Stimulated activated CD8-positive, alpha-beta memory T cell treated with anti-CD3 and anti-CD28 coated beads, Interleukin-12 subunit alpha, Interleukin-12 subunit beta, amount 100 ng/mL, for 1 hour (primary cell): ENCODE data around the gene HSD17B1.

ENCODE experiments used
- DNase-seq: peaks from one replicate; pipeline ENCODE4 v3.0.0-alpha.2; 2020; ENCODE audit warnings: low read depth

HSD17B1 gene

DNA sequence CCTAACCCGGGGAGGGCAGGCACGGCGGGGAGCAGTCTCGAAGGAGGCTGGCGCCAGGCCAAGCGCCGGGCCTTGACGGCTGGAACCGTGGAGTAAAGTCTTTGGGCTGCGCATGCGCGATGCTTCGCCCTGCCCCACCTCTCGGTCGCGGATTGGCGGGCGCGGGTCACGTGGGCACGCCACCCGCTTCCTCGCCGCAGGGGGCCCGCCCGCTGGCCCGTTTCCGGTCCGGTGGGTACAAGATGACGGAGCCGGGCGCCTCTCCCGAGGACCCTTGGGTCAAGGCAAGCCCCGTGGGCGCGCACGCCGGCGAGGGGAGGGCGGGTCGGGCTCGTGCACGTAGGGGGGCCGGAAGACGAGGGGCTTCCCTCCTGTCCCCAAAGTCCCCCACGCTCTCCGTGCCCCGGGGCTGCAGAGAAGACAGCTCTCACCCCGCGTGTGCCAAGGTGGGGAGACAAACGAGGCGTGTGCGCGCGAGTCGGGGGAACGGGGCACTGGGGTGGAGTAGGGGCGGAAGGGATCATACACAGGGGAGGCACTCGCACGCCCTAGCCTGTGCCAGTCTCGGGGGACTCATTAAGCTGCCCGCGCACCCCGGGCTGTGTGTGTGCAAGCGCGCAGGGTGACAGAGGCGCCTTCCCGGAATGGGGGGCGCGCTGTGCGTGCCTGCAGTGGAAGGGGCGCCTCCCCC is 14.3 kb downstream of the HSD17B1 start, which contains the start of gene MLX:
Gene MLX, plus strand, starts transcription at position 218 of the 691 bp plus-strand sequence. Its CDS starts 25 bp downstream, at position 243.
- DNase-seq = peak; percentile 85

DNA sequence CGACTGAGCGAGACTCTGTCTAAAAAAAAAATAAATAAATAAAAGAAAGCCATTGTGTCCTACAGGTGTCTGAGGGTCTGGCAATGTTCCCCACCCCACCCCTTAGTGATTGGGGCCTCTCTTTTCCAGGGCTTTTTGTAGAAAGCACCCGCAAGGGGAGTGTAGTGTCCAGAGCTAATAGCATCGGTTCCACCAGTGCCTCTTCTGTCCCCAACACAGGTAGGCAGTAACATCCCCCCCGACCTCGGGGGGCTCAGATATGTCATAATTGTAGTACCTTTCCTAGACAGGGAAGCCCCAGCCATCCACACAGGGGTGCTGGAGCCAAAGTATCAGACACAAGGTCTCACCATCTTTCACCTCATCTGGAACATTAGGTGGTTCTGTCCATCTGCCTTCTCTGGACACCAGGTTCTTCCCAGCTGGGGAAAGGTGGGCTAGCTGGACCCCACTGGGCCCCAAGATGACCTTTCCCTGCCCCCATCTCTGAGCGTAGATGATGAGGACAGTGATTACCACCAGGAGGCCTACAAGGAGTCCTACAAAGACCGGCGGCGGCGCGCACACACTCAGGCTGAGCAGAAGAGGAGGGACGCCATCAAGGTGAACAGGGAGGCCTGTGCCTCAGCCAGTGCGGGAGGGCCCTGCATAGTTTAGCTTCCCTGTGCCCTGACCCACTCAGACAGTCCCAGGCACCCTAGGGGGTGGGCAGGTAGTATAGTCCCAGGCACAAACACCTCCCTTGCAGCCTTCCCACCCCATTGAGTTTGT is 15.8 kb downstream of the HSD17B1 start:
- no peak for DNase-seq

DNA sequence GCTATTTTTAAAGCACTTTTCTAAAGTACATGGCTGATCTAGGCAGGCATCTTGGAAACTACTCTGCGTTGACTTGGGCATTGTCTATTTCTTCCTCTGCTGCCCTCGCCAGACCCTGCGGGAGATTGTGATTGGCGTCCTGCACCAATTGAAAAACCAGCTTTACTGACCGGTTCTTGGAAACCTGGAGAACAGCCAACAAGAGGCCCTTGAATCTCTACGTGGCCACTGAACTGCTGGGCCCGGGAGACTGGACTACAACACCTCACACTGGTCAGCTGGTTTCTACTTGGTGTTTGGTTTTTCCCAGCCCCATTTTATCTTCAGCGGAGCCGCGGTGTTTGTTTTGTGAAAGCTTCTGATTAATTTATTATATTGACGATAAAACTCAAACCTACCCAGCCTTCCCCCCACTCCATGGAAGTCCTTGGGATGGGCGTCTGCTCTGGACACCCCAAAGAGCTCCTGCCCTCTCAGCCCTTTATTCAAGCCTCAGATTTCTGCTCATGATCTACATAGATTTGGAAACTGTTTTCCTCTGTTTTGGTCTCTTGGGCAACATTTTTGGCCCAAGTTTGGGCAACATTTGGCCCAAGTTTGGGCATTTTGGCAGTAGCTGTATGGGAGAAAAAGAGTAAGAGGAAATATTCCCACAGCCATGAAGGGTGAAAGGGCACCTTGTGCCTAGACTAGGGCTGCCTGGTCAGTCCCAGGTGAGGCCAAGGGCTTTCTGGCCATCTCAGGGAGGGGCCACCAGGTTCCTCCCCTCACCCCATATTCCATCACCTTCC is 18.9 kb downstream of the HSD17B1 start:
- no peak for DNase-seq

DNA sequence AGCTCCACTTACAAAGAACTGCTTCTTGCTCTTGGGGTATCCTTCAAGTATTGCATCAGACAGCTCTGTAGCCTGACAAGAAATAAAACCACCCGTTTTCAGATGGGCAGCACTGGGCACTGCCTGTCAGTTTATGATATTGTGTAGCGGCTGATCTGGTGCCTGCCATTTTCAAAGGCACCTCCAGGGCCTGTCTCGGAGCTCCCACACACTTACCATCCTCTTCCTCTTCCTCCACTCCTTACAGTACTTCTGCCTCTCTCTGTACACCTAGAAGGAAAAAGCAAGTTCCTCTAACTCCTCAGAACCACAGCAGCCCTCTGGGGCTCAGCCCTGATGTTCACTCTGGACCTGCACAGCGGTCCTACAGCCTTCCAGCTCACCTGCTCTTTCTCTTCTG is 20.4 kb downstream of the HSD17B1 start:
- DNase-seq = no peak

DNA sequence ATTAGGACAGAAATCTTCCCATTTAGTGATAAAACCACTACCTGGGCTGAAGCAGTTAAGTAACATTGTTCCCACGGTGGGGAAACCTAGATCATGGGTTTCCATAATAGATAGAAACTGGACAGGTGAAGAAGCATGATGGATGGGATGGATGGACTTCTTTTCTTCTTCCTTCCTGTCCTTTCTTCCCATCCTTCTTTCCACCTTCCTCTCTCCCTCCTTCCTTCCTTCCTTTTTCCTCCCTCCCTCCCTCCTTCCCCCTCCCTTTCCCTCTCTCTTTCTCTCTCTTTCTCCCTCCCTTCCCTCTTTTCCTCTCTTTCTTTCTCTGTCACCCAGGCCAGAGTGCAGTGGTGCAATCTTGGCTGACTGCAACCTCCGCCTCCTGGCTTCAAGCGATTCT is 21.7 kb downstream of the HSD17B1 start:
- DNase-seq = no peak

DNA sequence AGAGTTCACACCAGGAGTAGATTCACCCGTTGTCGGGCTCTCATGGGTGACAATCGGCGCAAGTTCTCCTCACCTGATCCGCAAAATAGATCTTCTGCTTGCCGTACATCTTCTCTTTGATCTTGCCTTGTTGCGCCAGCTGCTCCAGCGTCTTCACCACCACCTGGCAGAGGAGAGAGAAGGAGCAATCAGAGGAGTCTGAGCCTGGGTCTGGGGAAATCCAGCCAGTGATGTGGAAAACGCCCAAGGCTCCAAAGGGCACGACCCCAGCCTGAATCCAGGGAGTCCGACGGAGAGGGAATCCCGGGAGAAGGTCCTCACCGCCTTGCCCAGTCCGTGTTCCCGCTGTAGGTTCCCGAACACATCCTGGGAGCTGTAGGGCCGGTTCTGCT is 24.4 kb downstream of the HSD17B1 start:
- no peak for DNase-seq

DNA sequence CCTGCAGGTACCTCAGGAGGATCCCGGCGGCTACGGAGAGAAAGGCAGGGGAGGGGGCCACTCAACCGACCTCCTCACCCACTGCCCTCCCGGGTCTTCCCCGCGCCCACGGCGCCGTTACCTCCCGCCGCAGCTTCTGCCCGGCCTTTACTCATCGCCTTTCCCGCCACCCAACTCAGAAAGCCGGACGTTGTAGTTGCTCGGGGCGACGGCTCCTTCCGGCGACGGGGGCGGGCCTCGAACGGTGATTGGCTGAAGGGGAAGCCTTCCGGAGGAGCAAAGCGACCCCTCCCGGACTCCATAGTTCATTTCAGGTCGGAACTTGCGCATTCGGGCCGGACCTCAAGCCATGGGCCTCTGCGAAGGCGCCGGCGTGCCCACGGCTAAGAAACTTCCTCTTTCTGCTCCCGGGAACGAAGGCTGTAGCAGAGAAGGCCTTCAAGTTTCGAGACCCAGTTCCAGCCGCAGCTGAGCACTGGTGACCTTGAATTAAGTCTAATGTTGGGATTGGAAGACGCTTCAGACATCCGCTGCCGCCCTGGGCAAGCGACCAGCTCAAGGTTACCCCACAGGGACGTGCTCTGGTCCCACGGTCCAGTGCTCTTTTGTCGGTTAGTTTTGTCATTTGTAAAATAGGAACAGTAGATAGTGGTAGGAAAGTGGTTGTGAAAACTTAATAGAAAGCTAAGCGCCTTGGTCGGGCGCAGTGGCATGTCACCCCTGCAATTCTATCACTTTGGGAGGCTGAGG is 25.0 kb downstream of the HSD17B1 start, which contains the start of gene PSMC3IP:
Gene PSMC3IP, minus strand, starts transcription at position 198 of the 750 bp plus-strand sequence. Its CDS starts 43 bp downstream, at position 155.
- DNase-seq = peak; percentile 86

DNA sequence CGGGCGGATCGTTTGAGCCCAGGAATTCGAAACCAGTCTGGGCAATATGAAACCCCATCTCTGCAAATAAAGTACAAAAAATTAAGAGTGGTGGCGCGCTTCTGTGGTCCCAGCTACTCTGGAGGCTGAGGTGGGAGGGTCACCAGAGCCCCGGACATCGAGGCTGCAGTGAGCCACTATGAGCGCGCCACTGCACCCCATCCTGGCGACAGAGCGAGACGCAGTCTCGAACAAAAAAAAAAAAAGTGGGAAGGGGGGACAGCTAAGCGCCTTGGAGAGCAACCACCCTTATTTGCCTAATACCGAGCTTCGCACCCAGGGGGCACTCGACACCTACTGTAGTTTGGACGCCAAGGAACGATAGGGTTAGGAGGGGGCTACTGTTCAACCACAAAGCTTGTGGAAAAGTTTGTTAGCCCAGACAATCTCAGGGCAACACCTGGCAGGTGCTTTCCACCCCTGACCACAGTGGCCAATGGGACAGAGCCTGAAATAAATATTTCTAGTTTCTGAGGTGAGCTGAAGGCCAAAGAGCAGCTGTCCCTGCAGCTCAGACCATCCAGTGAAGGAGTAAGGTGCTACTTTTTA is 25.7 kb downstream of the HSD17B1 start:
- DNase-seq = peak; percentile 51

DNA sequence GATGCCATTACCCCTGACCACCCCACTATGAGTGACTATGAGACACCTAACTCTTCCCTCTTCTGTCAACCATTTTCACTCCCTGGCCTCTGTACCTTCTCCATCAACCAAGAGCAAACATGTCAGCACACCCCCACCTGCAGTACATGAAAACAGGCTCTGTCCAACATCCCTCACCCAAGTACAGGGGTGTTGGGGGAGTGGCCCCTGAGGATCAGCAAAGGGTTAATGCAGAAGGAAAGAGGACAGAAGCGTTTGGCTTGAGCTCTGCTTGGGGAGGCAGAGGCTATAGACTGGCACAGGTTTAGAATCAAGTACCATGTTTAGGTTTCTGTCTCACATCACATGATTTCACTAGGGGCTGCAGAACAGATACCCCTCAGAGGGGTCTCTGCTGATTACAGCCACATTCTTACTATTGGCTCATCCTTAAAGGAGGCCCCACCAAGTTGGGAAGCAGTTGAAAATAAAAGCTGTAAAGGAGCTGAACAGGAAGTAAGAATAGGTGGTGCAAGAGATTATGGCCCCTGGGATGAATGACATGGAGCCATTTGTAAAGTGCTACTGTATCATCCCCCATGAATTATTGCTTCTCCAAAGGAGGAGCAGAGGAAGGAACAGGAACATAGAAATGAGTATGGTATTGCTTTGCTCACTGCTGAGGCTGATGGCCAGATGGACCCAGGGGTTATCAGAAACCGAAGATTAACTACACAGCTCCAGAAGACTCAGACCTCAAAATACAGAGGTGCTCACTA is 27.2 kb downstream of the HSD17B1 start:
- DNase-seq = no peak

DNA sequence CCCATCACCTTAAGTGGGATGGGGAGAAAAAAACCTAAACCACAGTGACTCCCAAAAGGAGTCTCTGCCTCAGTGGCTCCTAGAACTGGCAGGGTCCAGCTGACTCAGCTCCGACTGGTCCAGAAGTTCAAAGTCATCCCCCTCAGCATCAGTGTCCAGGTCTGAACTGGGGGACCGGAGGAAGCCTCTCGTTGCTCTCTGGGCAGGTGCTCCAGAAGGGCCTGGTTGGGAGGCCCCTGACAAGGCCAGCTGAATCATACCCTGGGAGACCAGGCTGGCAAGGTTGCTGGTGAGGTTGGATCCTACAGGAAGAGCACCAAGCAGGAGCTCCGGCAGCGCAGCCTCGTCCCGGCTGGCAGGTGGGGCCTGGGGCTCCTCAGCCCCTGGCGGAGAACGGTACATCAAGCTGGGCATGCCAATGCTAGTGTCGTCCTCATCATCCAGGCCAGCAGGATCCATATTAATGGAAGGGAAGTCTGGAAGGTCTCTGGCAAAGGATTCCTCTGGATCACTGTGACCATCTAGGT is 29.1 kb downstream of the HSD17B1 start:
- no peak for DNase-seq

DNA sequence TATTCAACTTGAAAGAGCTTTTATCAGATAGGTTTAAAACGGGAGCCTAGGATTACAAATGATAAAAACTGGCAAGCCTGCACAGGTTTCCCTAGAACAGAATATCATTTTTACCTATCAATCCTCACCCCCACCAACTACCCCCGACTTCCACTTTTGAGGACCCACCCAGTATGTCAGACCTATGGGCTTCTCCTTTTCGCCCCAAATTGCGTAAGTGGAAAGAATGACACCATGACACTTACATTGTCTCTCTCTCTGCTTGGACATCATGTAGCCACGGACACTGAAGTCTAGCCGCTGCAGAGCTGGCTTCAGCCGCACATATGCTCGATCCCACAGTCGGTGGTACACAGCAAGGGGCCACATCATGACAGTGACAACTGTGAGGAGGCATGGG is 32.2 kb downstream of the HSD17B1 start:
- DNase-seq = no peak

DNA sequence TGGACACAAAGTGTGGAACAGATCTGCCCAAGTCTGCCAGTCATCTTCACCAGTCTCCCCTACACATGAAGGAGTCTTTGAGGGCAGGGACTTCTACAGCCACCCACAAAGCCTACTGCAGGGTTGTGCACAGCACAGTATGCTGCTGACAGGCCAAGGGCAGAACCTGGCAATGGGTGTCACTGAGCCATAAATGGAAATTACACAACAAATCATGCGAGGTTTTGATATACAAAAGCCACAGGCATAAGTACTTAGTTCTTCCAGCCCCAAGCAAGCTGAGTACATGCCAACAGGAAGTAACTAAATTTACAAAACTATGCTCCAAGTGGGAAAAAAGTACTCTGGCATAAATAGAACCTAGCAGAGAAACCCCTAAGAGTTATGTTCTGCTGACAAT is 32.6 kb downstream of the HSD17B1 start:
- DNase-seq = no peak

DNA sequence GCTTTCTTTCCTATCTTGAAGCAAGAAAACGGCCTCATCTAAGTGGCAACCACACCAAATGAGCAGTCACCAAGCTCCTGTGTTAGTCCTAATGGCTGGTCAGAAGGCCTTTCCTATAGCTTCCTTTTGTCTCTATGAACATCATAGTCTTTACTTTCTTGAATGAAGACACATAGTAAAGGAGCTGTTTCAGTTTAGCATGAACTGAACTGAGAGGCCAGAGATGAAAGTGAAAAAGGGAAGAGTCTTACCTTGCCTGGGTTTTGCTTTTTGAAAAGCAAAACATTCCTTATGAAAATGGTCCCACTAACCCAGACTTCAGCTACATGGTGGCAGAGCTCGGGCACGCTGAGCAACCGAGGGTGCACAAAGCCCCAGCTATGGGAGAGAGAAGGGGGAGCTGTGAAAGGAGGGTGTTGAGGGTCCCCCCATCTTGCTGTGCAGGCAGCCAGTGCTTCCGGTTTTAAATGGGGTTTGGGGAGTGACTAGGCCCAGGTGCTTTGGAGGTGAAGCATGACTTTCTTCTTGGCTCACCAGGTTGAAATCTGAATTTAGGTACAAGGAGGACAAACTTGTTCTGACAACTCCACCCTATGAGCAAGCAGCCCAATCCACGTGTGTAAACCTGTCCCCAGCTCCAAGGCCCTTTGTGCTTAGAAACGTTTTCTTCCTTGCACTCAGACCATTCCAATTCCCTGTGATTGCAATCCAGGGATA is 33.9 kb downstream of the HSD17B1 start:
- no peak for DNase-seq

DNA sequence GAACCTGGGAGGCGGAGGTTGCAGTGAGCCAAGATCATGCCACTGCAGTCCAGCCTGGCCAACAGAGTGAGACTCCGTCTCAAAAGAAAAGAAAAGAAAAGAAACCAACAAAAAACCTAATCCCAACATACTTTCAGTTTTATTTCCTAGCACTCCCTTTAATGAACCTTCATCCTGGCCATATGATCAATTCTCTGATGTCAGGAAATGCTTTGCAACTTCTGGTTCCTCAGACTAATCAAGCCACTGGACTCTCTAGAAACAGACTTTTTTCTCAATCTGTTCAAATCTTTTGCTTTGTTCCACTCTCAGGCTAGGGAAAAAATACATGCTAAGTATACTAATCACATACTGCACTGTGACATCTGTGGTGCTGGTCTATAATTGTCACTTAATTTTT is 38.2 kb downstream of the HSD17B1 start:
- no peak for DNase-seq

DNA sequence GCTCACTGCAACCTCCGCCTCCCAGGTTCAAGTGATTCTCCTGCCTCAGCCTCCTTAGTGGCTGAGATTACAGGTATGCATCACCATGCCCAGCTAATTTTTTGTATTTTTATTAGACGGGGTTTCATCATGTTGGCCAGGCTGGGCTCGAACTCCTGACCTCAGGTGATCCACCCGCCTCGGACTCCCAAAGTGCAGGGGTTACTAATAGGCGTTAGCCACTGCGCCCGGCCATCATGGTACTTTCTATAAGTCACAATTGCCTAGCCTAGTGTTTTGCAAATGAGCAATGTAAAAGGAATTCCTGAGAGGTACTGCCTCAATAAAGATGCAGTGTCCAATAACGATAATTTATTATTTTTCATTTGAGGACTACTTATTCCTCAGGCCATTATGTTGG is 38.7 kb downstream of the HSD17B1 start:
- DNase-seq = no peak

DNA sequence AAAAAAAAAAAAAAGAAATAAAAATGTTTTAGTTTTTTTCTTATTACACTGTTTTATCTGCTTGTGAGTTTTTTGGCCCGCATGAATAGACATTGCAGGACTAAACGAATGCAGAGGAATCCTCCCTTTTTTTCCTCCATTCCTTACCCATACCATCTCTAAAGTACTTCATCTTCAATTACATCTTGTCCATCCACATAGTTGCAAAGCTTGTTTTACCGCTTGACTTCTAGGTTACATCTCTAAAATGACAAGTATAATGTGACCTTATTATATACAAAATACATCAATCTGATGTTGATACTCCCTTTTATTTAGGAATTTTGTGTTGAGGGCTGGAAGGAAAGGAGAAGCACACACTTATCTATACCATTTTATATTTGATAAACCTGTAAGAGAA is 43.7 kb downstream of the HSD17B1 start:
- no peak for DNase-seq

DNA sequence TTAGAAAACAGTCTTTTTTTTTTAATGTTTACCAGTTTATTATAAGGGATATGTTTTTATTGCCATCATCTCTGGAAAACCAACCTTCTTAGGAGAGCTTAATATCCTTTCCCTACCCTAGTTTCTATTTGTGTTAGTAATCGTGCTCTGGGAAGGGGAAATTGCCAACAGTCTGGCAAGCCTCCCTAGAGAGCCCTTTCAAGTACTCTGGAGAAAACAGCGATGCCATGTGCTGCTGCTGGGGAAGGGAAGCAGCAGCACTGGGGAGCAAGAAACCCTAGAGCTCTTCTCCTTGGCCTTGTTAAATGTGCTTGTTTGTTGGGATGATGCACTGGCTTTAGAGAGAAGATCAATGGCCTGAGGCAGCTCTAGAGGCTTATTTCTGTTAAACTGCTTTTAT is 46.2 kb downstream of the HSD17B1 start:
- no peak for DNase-seq

DNA sequence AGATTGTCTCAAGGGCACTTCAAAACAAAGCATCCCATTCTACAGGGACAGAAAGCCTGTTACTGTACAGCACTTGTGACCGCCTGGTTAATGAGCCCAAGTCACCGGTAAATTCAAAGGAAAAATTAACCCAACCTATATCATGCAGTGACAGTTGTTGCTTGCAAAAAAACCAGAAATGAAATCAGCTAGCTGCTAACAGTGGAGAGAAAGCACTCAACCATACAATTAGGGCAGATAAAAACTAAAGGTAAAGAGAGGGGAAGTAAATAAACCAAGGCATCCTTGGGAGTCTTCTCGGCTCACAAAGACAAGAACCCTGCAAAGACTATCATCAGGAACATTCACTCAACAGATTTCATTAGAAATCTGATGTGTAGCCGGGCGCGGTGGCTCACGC is 50.6 kb downstream of the HSD17B1 start:
- DNase-seq = no peak
